Umbilical cord (tissue), 1 donor: Measurements from ENCODE around the gene PLRG1. TPM values are rescaled to one million over a fixed set of nuclear protein-coding genes. Genes with fewer than 3 reads are reported as not detected.

ENCODE experiments used
- total RNA-seq: library from RNA; depleted of rRNA; stranded (reverse); fragments of >200 nt; gene quantifications from one replicate; pipeline ENCODE4 v1.2.3, GENCODE V29; 2014; ENCODE audit warnings: low replicate concordance; ENCODE audit not compliant: insufficient read depth

Gene PLRG1
- total RNA-seq, 1 donor from 2014 or later = 52.5 TPM

Other genes with a start within 250 kb of the PLRG1 start
- 10.6 TPM for gene DCHS2, start 58.6 kb downstream of the PLRG1 start, total RNA-seq
- 14.7 TPM for gene FGB, start 12.6 kb upstream of the PLRG1 start, total RNA-seq
- 3.6 TPM for gene FGA, start 40.3 kb upstream of the PLRG1 start, total RNA-seq
- 19.7 TPM for gene FGG, start 62.3 kb upstream of the PLRG1 start, total RNA-seq
- gene LRAT, start 193.6 kb upstream of the PLRG1 start, total RNA-seq = 8.2 TPM
- 3.9 TPM for gene RBM46, start 230.9 kb upstream of the PLRG1 start, total RNA-seq